Measurements from ENCODE around the gene OGN. TPM values are rescaled to one million over a fixed set of nuclear protein-coding genes. Genes with fewer than 3 reads are reported as not detected.
"Not testable (repeated sequence)": the region's sequence is repeated elsewhere in the genome, so short reads cannot be mapped to it uniquely, and the experiment has no call there.

The OGN gene
- total RNA-seq, 2 donors from 2014 or later = 210 to 600 TPM

DNA sequence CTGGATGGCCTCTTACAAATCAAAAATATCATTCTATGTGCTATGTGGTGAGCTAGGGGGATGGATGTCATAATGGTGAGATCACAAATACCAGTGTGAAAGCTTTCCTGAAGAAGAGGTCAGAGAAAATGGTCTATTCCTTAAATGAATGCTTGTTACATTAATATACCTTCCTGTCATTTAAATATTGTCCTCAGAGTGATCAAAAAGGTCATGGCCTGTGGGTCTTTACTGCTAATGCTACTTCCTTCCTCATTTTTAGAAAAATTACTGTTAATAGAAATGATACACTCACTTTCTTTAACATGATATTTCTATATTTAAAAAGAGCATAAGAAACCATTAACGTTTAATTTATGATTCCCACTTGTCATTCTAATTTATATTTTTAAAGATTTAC is 10.2 kb upstream of the OGN start:
- H3K27ac ChIP-seq = no peak overlapping the region
- no peak for ATAC-seq (ENCODE audit: insufficient number of reproducible peaks, low FRiP score, low read depth)
- H3K36me3 ChIP-seq = no peaks in the 10 kb centered on the region
- peaks cover 0 to 11% of the 10 kb centered on the region in 2 donors for H3K4me1 ChIP-seq (ENCODE audit: control insufficient read depth in 1 of 2, low read depth in 2 of 2)
- H3K9me3 ChIP-seq = no peaks in the 10 kb centered on the region
- TF ChIP-seq, protein P1, sequence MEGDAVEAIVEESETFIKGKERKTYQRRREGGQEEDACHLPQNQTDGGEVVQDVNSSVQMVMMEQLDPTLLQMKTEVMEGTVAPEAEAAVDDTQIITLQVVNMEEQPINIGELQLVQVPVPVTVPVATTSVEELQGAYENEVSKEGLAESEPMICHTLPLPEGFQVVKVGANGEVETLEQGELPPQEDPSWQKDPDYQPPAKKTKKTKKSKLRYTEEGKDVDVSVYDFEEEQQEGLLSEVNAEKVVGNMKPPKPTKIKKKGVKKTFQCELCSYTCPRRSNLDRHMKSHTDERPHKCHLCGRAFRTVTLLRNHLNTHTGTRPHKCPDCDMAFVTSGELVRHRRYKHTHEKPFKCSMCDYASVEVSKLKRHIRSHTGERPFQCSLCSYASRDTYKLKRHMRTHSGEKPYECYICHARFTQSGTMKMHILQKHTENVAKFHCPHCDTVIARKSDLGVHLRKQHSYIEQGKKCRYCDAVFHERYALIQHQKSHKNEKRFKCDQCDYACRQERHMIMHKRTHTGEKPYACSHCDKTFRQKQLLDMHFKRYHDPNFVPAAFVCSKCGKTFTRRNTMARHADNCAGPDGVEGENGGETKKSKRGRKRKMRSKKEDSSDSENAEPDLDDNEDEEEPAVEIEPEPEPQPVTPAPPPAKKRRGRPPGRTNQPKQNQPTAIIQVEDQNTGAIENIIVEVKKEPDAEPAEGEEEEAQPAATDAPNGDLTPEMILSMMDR (IDR thresholded peaks at IDR 0.05) = no peak
- DNase-seq (ENCODE audit: low spot score) = no peak
- no peak overlapping the region for H3K4me3 ChIP-seq
- H3K27me3 ChIP-seq (replicated peaks; ENCODE audit: insufficient read depth) = no peaks in the 10 kb centered on the region

DNA sequence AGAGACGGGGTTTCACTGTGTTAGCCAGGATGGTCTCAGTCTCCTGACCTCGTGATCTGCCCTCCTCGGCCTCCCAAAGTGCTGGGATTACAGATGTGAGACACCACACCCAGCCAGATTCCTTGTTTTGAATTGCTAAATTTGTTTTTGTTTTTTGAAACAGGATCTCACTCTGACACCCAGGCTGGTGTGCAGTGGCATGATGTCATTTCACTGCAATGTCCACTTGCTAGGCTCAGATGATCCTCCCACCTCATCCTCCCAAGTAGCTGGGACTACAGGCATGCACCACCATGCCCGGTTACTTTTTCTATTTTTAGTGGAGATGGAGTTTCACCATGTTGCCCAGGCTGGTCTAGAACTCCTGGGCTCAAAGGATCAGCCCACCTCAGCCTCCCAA is 6.8 kb upstream of the OGN start:
- H3K27ac ChIP-seq = not testable (repeated sequence)

DNA sequence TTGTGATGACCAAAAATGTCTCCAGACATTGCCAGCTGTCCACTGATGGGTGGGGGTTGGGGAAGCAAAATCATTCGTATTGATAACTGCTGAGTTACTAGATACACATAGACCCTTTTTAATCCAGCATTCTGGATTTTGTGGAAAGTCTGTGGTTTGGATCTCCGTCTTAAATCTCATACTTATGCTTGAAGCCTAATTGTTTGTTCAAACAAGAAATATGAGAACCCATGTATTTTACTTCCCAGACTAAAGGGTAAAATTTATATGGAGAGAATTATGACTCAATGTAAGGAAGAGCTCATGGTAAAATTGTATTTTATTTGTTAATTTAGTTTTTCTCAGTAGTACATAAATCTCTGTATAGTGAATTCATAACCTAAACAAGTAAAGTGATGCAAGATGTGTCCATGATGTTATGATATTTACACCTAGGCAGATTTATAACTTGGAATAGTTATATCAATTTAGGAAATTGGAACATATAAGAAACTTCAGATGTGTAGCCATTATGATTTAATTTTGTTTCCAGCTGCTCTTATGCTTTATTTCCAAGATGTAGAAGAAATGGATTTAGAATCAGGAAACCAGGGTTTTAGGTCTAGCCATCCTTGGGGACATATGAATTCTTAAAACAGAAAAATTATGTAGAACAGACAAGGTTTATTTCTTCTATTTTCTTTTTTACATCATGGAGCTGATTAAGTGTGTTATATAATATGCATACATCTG is 4.5 kb upstream of the OGN start:
- DNase-seq (ENCODE audit: low spot score) = no peak
- Histone ChIP-seq H3K4me1 (ENCODE audit: control insufficient read depth in 1 of 2, low read depth in 2 of 2) (peaks cover 18 to 29% of the 10 kb centered on the region in 2 donors), H3K4me3 (no peak overlapping the region), H3K27me3 (replicated peaks; ENCODE audit: insufficient read depth) (no peaks in the 10 kb centered on the region), H3K9me3 (no peaks in the 10 kb centered on the region), H3K27ac (no peak overlapping the region), H3K36me3 (no peaks in the 10 kb centered on the region)
- TF ChIP-seq, protein P1 (IDR thresholded peaks at IDR 0.05) = no peak
- ATAC-seq (ENCODE audit: insufficient number of reproducible peaks, low FRiP score, low read depth) = no peak

More for the DNA sequence above, 6.8 kb upstream of the OGN start:
- ATAC-seq (ENCODE audit: insufficient number of reproducible peaks, low FRiP score, low read depth); H3K36me3 ChIP-seq; H3K27me3 ChIP-seq (replicated peaks; ENCODE audit: insufficient read depth); H3K9me3 ChIP-seq; DNase-seq (ENCODE audit: low spot score); H3K4me3 ChIP-seq: not testable (repeated sequence)
- H3K4me1 ChIP-seq (ENCODE audit: control insufficient read depth in 1 of 2, low read depth in 2 of 2) = peaks cover 10 to 19% of the 10 kb centered on the region in 2 donors

DNA sequence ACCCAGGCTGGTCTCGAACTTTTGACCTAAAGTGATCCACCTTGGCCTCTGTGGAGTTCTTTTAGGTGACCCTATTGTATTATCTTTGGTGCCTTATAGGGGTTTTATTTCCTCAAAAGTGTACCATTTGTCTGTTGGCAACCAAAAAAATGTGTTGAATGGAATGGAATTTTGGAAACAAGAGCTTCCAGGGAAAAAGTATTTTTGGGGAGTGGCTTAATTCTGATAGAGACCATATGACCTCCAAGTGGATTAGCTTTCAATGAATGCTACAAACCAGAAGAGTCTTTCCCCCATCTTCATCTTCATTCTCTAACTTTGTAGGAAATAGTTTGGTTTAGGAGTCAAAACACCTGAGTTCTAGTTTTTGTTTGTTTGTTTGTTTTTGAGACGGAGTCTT is 3.4 kb upstream of the OGN start:
- DNase-seq (ENCODE audit: low spot score) = no peak
- Histone ChIP-seq H3K27me3 (replicated peaks; ENCODE audit: insufficient read depth) (no peaks in the 10 kb centered on the region), H3K36me3 (no peaks in the 10 kb centered on the region), H3K27ac (peak overlapping the region; percentile 75 to 77), H3K4me1 (ENCODE audit: control insufficient read depth in 1 of 2, low read depth in 2 of 2) (peaks cover 18 to 29% of the 10 kb centered on the region in 2 donors), H3K4me3 (no peak overlapping the region), H3K9me3 (no peaks in the 10 kb centered on the region)
- ATAC-seq (ENCODE audit: insufficient number of reproducible peaks, low FRiP score, low read depth) = no peak
- TF ChIP-seq, protein P1 (IDR thresholded peaks at IDR 0.05) = no peak

DNA sequence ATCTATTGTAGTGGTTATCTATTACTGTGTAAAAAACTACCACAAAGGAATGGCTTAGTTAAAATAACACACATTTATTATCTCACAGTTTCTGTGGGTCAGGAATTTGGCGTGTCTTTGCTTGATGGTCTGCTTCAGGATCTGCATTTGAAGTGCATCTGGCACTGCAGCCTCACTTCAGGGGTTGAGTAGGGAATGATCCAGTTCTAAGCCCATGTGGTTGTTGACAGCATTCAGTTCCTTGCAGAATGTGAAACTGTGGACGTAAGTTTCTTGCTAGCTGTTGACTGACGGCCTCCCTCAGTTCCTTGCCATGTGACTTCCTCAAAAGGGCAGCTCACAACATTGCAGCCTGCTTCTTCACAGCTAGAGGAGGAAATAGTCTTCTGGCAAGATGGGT is 2.1 kb upstream of the OGN start:
- Histone ChIP-seq H3K4me1 (ENCODE audit: control insufficient read depth in 1 of 2, low read depth in 2 of 2) (peaks cover 18 to 33% of the 10 kb centered on the region in 2 donors), H3K27ac (peak overlapping the region; percentile 75 to 77), H3K9me3 (no peaks in the 10 kb centered on the region), H3K36me3 (no peaks in the 10 kb centered on the region), H3K4me3 (peak overlapping the region; percentile 70), H3K27me3 (replicated peaks; ENCODE audit: insufficient read depth) (no peaks in the 10 kb centered on the region)
- peak; percentile 17 for DNase-seq (ENCODE audit: low spot score)
- TF ChIP-seq, protein P1 (IDR thresholded peaks at IDR 0.05) = no peak
- peak; percentile 76 for ATAC-seq (ENCODE audit: insufficient number of reproducible peaks, low FRiP score, low read depth)

Data from thoracic aorta (tissue), 2 donors.